KMS-11 (cell line): ENCODE measurements around the gene RPRD1A.
"Not testable (repeated sequence)": the region's sequence is repeated elsewhere in the genome, so short reads cannot be mapped to it uniquely, and the experiment has no call there.

Experiments used
- H2AFZ ChIP-seq: fragments of 200-600 bp; sonication (generic); 2 replicates; pipeline ENCODE4 v1.6.1; 2016; ENCODE audit warnings: antibody characterized with exemption, mixed run types, low read depth
- H3K27ac ChIP-seq: fragments of 200-600 bp; sonication (generic); 2 replicates; pipeline ENCODE4 v1.6.1; 2016; ENCODE audit warnings: mild to moderate bottlenecking, mixed run types
- H3K27me3 ChIP-seq: fragments of 200-600 bp; sonication (generic); 2 replicates; pipeline ENCODE4 v1.6.1; 2017; ENCODE audit warnings: mild to moderate bottlenecking, low read depth, mixed run types, moderate library complexity; ENCODE audit not compliant: insufficient read depth
- H3K36me3 ChIP-seq: fragments of 200-600 bp; sonication (generic); 2 replicates; pipeline ENCODE4 v1.6.1; 2017; ENCODE audit warnings: mild to moderate bottlenecking, mixed run types; ENCODE audit not compliant: insufficient read depth
- H3K4me1 ChIP-seq: fragments of 200-600 bp; sonication (generic); 2 replicates; pipeline ENCODE4 v1.6.1; 2016; ENCODE audit warnings: mild to moderate bottlenecking, low read depth, mixed run types; ENCODE audit not compliant: poor library complexity, severe bottlenecking
- H3K4me2 ChIP-seq: fragments of 200-600 bp; sonication (generic); 2 replicates; pipeline ENCODE4 v1.7.0; 2016; ENCODE audit warnings: mild to moderate bottlenecking, mixed run types
- H3K4me3 ChIP-seq: fragments of 200-600 bp; sonication (generic); IDR thresholded peaks from 2 replicates; pipeline ENCODE4 v1.6.1; 2017; ENCODE audit warnings: low read depth, low read length, mixed read lengths; ENCODE audit not compliant: insufficient read depth
- H3K79me2 ChIP-seq: fragments of 200-600 bp; sonication (generic); 2 replicates; pipeline ENCODE4 v1.6.1; 2016; ENCODE audit warnings: low read depth, mixed run types; ENCODE audit not compliant: insufficient read depth
- H3K9ac ChIP-seq: fragments of 200-600 bp; sonication (generic); 2 replicates; pipeline ENCODE4 v1.6.1; 2016; ENCODE audit warnings: mild to moderate bottlenecking, mixed run types
- H4K20me1 ChIP-seq: fragments of 200-600 bp; sonication (generic); 2 replicates; pipeline ENCODE4 v1.6.1; 2016; ENCODE audit warnings: mild to moderate bottlenecking, mixed run types; ENCODE audit not compliant: insufficient read depth
- TF ChIP-seq, protein P1 (sequence below): fragments of 200-600 bp; sonication (generic); conservative IDR thresholded peaks from 2 replicates; pipeline ENCODE4 v1.6.1; 2017; ENCODE audit warnings: low read depth, mild to moderate bottlenecking, antibody characterized with exemption, low read length, moderate library complexity, mixed read lengths

Gene RPRD1A

DNA sequence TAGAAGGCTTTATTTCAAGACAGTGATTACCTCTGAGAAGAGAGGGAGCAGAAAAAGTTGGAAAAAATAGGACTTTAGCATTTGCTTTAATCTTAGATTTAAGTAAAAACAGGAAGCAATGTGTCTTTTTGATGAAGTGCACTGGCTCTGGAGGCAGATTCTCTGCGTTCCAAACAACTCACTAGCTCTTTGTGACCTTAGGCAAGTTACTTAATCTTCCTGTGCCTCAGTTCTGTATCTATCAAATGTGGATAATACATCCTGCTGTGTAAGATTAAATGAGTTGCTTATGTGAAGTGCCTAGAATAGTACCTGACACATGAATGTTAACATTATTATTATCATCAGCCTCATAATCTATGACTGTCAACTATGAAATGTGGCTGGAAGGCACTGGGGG is 42.3 kb downstream of the RPRD1A start:
- Histone ChIP-seq H2AFZ (no peak overlapping the region), H3K9ac (no peak overlapping the region), H3K27me3 (no peaks in the 10 kb centered on the region), H3K4me1 (no peaks in the 10 kb centered on the region), H3K4me2 (no peak overlapping the region), H3K79me2 (no peaks in the 10 kb centered on the region), H3K27ac (no peak overlapping the region), H3K36me3 (no peaks in the 10 kb centered on the region), H3K4me3 (no peak overlapping the region), H4K20me1 (no peaks in the 10 kb centered on the region)
- TF ChIP-seq, protein P1, sequence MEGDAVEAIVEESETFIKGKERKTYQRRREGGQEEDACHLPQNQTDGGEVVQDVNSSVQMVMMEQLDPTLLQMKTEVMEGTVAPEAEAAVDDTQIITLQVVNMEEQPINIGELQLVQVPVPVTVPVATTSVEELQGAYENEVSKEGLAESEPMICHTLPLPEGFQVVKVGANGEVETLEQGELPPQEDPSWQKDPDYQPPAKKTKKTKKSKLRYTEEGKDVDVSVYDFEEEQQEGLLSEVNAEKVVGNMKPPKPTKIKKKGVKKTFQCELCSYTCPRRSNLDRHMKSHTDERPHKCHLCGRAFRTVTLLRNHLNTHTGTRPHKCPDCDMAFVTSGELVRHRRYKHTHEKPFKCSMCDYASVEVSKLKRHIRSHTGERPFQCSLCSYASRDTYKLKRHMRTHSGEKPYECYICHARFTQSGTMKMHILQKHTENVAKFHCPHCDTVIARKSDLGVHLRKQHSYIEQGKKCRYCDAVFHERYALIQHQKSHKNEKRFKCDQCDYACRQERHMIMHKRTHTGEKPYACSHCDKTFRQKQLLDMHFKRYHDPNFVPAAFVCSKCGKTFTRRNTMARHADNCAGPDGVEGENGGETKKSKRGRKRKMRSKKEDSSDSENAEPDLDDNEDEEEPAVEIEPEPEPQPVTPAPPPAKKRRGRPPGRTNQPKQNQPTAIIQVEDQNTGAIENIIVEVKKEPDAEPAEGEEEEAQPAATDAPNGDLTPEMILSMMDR, result no peak

DNA sequence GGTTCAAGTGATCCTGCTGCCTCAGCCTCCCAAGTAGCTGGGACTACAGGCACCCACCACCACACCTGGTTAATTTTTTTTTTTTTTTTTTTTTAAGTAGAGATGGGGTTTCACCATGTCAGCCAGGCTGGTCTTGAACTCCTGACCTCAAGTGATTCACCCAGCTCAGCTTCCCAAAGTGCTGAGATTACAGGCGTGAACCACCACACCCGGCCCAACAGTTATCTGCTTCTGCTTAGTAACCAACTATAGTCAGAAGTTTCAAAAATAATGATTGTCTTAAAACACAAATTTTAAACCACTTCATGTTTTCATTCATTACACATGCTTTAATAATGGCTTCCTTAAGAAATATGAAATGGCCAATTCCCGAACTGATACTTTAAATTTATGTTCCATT is 43.1 kb downstream of the RPRD1A start:
- H4K20me1 ChIP-seq, H3K36me3 ChIP-seq, H3K9ac ChIP-seq, H3K79me2 ChIP-seq, H3K4me3 ChIP-seq, H3K4me2 ChIP-seq, H3K27me3 ChIP-seq, H3K27ac ChIP-seq, H2AFZ ChIP-seq, H3K4me1 ChIP-seq: not testable (repeated sequence)

DNA sequence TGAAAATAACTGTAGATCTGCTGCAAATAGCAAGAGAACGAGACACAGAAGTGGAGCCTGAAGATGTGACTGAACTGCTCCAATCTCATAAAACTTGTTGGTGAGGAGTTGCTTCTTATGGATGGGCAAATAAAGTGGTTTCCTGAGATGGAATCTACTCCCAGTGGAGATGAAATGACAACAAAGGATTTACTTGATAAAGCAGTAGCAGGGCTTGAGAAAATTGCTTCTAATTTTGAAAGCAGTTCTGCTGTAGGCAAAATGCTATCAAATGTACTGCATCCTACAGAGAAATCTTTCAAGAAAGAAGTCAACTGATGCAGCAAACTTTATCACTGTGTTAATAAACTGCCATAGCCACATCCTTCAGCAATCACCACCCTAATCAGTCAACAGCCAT is 44.0 kb downstream of the RPRD1A start:
- Histone ChIP-seq H3K9ac (no peak overlapping the region), H3K4me3 (no peak overlapping the region), H3K4me2 (no peak overlapping the region), H2AFZ (no peak overlapping the region), H3K79me2 (no peaks in the 10 kb centered on the region), H3K4me1 (no peaks in the 10 kb centered on the region), H3K27ac (no peak overlapping the region), H3K27me3 (no peaks in the 10 kb centered on the region), H4K20me1 (no peaks in the 10 kb centered on the region), H3K36me3 (no peaks in the 10 kb centered on the region)
- TF ChIP-seq, protein P1, result no peak

DNA sequence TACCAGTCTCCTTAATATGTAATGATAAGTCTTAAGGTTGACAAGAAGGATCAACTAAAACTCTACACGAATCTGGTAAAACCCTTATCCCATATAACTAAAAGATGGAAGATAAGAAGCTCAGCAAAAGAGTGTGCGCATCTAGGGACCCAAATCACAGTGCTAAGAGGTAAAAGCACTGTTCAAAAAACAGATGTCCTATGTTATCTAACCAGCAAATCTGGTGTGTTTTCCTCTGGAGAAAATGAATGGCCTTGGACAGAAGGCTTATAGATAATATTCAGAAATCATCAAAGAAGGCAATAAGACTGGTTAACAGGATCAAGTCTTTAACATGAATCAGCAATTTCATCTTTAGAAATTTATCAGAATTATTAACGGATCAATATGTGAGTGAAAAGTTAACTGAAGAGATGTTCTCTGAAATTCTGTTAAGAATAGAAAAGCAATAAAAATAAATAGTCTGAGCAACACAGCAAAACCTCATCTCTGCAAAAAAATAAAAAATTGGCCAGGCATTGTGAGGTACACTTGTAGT is 47.1 kb downstream of the RPRD1A start:
- Histone ChIP-seq H2AFZ (no peak overlapping the region), H3K9ac (no peak overlapping the region), H3K4me1 (no peaks in the 10 kb centered on the region), H3K4me3 (no peak overlapping the region), H4K20me1 (no peaks in the 10 kb centered on the region), H3K27me3 (no peaks in the 10 kb centered on the region), H3K4me2 (no peak overlapping the region), H3K27ac (no peak overlapping the region), H3K36me3 (no peaks in the 10 kb centered on the region), H3K79me2 (no peaks in the 10 kb centered on the region)
- TF ChIP-seq, protein P1, result no peak

DNA sequence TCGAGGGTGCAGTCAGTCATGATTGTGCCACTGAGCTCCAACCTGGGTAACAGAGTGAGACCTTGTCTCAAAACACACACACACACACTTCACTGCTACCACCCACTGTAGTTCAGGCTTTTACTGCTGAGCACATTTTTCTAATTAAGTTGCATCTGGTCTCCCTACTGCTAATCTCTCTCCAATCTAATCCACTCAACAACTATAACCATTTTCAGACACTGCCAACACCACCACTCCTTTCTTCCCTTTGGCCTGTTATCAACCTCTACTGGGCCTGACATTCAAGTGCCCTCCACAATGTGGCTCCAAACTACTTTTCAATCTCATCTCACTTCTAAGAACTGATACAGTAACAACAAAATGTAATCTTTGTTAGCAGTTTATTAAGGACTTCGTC is 50.1 kb downstream of the RPRD1A start:
- Histone ChIP-seq H3K9ac (no peak overlapping the region), H3K27ac (no peak overlapping the region), H3K4me1 (no peaks in the 10 kb centered on the region)

More for the DNA sequence above, 50.1 kb downstream of the RPRD1A start:
- Histone ChIP-seq H3K4me2 (no peak overlapping the region), H4K20me1 (no peaks in the 10 kb centered on the region), H3K79me2 (no peaks in the 10 kb centered on the region), H3K27me3 (no peaks in the 10 kb centered on the region), H3K4me3 (no peak overlapping the region), H3K36me3 (no peaks in the 10 kb centered on the region), H2AFZ (no peak overlapping the region)
- TF ChIP-seq, protein P1, result no peak
